Erythroblast (primary cell): ENCODE measurements around the gene C10orf62.
A peak's percentile ranks its signal among the peaks of the same experiment; 100 is the strongest.

Experiments
- DNase-seq, 2 experiments: peaks; one replicate each; lab custom pipeline; 2025; lab: John Stamatoyannopoulos, UW
- GATA1 ChIP-seq: IDR thresholded peaks from 2 replicates; pipeline ENCODE4 v1.6.1; 2011; ENCODE audit warnings: low read depth, mild to moderate bottlenecking, control low read depth, low read length, moderate library complexity
- POLR2A ChIP-seq: IDR thresholded peaks from 2 replicates; pipeline ENCODE4 v1.6.1; 2011; ENCODE audit warnings: mild to moderate bottlenecking, low read length

C10orf62 gene

DNA sequence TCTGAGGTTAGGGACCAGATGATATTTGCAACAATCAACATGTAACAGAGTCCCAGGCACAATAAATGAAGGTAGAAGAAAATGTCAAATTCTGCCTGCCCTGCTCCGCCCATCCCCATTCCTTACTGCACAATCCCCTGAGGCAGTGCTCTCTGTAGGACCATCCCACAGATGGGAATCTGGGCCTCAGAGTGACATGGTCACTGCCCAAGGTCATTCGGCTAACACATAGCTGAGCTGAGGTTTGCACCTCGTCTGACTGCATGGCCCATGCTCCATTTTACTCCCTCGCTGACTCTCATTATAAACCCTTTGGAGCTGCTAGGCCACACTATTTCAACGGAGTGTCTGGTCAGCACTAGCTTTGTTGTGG lies 4.1 kb upstream of the C10orf62 start:
- no peak for DNase-seq
- no peak for TF ChIP-seq GATA1
- TF ChIP-seq POLR2A = no peak

DNA sequence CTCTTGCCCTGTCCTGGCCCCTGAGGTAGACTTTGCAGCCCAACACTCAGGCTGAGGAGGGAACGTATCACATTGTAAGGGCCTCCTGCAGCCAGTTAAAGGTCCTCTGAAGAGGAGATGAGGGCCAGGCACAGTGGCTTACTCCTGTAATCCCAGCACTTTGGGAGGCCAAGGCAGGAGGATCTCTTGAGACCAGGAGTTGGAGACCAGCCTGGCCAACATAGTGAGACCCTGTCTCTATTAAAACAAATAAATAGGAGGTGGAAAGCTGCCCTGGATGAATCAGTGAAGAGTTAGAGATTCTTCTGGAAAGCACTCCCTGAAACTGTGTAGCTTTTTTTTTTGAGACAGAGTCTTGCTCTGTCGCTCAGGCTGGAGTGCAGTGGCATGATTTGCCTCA lies 2.3 kb upstream of the C10orf62 start:
- DNase-seq = no peak
- TF ChIP-seq POLR2A = no peak

DNA sequence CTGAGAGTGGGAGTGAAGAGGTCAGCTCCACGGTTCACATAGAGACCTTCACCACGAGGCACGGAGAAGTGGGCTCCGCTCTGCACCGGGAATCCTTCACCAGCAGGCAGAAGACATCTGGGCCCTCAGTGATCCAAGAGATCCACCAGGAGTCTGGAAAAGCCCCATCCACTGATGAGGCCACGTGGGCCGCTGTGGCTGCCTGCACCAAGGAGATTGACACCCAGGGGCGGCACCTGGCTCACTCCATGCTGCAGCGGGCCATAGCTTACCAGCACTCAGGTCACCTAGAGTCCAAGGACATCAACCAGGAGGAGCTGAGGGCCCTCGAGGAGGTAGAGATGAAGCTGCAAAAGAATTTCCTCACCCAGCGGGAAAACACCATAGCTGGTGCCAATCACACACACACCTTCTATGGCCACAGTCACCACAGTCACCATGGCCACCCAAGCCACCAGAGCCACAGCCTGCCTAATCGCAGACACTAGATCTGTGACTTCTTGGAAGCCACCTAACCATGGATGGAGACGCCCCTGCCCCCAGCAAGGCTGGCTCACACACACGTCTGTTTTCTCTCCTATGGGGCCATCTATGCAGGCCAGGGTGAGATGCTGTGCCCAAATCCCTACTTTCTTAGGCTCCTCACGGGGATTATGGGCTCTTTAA lies 694 bp downstream of the C10orf62 start:
- DNase-seq = no peak

GRCh38 chr10:97590748-97591495 lies 1.4 kb downstream of the C10orf62 start:
- DNase-seq = peak in 1 of 2 experiments; percentile 33
- TF ChIP-seq GATA1 (no peak), POLR2A (no peak)

More for the DNA sequence above, 694 bp downstream of the C10orf62 start:
- TF ChIP-seq POLR2A (no peak), GATA1 (no peak)

- no peak for DNase-seq
- no peak for TF ChIP-seq GATA1
- TF ChIP-seq POLR2A = no peak
These were observed 3.9 kb downstream of the C10orf62 start for GRCh38 chr10:97593421-97593820.

DNA sequence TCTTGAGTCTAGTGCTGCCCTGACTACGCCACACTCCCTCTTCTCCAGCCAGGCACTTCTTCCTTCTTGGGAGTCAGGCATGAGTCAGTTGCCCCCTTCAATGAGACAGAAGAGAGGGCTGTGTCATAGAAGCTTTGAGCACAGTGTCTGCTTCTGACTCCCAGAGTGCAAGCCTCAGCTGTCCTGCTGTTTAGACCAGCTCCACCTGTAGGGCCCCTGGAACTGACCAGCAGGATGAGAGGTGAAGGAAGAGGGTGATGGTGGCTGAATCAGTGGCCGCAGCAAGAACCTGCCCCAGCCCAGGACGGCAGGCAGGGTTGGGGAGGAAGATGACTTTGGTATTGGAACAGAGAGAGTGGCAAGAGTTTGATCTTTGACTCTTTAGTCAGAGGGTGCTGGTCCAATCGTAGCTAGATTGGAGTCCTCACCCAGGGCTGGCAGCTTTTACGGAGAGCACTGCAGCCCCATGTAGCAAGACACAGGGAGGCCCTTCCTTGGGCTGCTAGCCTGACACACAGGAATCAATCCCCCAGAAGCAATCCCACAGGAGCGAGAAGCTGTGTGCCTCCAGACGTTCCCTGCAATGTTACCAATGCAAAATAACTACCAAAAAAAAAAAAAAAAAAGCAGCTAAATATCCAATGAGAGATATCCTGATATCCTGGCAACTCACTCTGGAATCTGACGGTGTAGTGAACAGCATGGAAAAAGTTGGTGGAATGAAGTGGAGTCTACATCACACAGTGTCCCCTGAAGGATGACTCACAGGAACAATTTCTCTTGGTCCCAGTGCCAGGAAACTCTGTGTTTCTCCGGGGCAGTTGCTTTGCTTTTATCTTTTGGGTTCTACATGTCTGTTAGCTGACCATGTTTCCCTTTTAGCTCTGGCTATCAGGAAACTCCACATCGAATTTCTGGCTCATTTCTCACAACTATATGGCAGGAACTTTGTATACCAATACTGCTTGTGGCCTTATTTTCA lies 6.9 kb downstream of the C10orf62 start:
- TF ChIP-seq GATA1 (no peak), POLR2A (peak; percentile 23)
- DNase-seq = peak in 1 of 2 experiments; percentile 43

- TF ChIP-seq POLR2A (no peak), GATA1 (no peak)
- DNase-seq = peak in 1 of 2 experiments; percentile 33
These were observed 8.3 kb downstream of the C10orf62 start for GRCh38 chr10:97597778-97598177.

DNA sequence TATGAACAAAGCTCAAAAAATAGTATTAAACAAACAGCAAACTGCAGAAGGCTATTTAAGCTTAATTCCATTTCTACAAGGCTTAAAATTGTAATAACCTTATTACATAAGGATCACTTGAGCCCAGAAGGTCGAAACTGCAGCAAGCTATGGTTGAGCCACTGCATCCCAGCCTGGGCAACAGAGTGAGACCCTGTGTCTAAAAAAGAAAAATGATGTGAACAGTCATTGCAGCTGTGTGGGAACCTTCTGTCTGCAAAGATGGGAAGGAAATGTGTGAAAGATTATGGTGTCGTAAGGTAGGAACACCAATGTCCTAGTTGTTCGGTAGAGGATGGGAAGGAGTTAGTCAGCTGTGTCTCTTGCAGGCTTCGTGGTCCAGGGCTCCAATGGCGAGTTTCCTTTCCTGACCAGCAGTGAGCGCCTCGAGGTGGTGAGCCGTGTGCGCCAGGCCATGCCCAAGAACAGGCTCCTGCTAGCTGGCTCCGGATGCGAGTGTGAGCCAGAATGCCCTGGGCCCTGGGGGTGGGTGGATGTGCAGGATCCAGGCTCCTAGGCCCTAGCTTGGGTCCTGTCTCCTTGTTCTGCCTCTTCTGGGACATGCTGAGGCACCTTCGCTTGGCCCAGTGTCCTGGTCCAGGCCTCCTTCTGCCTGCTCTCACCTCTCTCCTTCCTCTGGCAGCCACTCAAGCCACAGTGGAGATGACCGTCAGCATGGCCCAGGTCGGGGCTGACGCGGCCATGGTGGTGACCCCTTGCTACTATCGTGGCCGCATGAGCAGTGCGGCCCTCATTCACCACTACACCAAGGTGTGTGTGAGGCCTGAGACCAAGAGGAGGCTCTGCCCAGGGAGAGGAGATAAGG lies 9.1 kb downstream of the C10orf62 start:
- no peak for DNase-seq
- TF ChIP-seq GATA1 = no peak
- no peak for TF ChIP-seq POLR2A

DNA sequence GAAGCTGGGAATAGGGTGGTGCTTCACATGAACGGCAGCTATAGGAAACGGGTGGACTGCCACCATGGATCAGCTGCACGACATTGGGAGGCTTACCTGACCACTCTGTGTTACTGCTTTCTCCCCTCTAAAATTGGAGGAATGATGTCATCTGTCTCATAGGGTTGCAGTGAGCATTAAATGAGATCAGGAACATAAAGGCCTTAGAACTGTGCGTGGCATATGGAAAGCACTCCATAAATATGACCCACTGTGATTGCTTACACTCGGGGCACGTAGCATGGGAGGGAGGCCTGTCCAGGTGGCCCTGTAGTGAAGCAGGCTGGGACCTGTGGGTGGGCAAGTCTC lies 9.7 kb downstream of the C10orf62 start:
- TF ChIP-seq POLR2A (no peak), GATA1 (no peak)
- DNase-seq = no peak

DNA sequence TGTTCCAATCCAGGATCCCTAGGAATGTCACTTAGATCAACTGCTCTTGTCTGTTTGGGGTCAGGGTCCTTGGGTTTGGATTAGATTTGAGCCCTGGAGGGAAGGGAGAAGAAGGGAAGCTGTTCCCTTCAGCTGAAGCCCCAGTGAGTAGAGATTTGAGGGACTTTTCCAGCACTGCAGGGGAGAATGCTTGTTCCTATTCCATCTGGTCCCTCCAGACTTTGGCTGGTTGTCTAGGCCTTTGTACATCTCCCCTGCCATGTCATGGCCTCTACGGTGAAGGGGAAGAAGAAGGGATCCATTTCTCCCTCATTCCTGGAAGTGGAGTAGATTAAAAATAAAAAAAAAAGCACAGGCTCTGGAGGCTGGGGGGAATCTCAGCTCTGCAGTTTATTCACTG lies 11.1 kb downstream of the C10orf62 start:
- DNase-seq = no peak
- no peak for TF ChIP-seq POLR2A
- TF ChIP-seq GATA1 = no peak

GRCh38 chr10:97601268-97602215 lies 12.0 kb downstream of the C10orf62 start:
- DNase-seq = no peak
- TF ChIP-seq GATA1 = no peak
- no peak for TF ChIP-seq POLR2A

- no peak for DNase-seq
- TF ChIP-seq POLR2A (no peak), GATA1 (no peak)
These were observed 17.6 kb downstream of the C10orf62 start for GRCh38 chr10:97607095-97607636.
